ENCODE data around the gene VIPR2.

- no peak for TF ChIP-seq CTCF (IDR thresholded peaks at IDR 0.05)
- no peak for TF ChIP-seq POLR2A (IDR thresholded peaks at IDR 0.05)
These were observed 38.5 kb downstream of the VIPR2 start for GRCh38 chr7:159105832-159106811.
